Sigmoid colon (tissue), 3 donors: ENCODE results near the gene A2M.

Experiments
- POLR2A ChIP-seq, 2 donors: fragments of 450-650 bp; IDR thresholded peaks; one replicate each; pipeline ENCODE4 v1.6.1; 2016; ENCODE audit warnings: antibody characterized with exemption in 2 of 2, mild to moderate bottlenecking in 2 of 2, moderate library complexity in 2 of 2
- TF ChIP-seq, protein P1 (sequence below), 4 experiments: fragments of 450-650 bp in 3 of 4; fragments of 200-600 bp in 1 of 4; IDR thresholded peaks; one replicate each; pipeline ENCODE4 v1.5.1; 2016 to 2019; ENCODE audit warnings: antibody characterized with exemption in 4 of 4, mild to moderate bottlenecking in 3 of 4, moderate library complexity in 2 of 4

DNA sequence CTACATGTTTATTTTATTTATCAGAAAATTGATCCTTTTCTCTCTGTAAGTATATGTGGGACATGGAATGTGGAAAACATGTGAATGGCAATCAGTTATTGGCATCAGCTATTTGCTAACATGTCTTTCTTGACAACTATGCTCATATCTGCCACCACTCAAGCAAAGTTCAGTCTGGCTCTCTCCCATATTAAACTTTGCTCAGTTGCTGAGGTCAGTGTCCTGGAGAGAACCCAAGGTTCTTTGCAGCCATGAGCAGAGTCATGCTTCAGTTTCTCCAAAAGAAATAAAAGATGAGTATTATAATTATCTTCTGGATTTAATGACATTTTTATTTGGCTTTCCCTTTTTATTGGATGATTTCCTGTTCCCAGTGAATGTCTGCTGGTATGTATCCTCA is 42.6 kb downstream of the A2M start:
- no peak for TF ChIP-seq POLR2A (IDR thresholded peaks at IDR 0.05)
- TF ChIP-seq, protein P1, sequence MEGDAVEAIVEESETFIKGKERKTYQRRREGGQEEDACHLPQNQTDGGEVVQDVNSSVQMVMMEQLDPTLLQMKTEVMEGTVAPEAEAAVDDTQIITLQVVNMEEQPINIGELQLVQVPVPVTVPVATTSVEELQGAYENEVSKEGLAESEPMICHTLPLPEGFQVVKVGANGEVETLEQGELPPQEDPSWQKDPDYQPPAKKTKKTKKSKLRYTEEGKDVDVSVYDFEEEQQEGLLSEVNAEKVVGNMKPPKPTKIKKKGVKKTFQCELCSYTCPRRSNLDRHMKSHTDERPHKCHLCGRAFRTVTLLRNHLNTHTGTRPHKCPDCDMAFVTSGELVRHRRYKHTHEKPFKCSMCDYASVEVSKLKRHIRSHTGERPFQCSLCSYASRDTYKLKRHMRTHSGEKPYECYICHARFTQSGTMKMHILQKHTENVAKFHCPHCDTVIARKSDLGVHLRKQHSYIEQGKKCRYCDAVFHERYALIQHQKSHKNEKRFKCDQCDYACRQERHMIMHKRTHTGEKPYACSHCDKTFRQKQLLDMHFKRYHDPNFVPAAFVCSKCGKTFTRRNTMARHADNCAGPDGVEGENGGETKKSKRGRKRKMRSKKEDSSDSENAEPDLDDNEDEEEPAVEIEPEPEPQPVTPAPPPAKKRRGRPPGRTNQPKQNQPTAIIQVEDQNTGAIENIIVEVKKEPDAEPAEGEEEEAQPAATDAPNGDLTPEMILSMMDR (IDR thresholded peaks at IDR 0.05): no peak
